Stimulated activated CD8-positive, alpha-beta memory T cell treated with anti-CD3 and anti-CD28 coated beads, Interleukin-15, amount 100 ng/mL, for 1 hour (primary cell): Measurements from ENCODE around the gene ADGRF1.
"Not testable (repeated sequence)": the region's sequence is repeated elsewhere in the genome, so short reads cannot be mapped to it uniquely, and the experiment has no call there.

ENCODE experiments used
- DNase-seq: peaks from one replicate; pipeline ENCODE4 v3.0.0-alpha.2; 2020; ENCODE audit warnings: low read depth

The ADGRF1 gene

DNA sequence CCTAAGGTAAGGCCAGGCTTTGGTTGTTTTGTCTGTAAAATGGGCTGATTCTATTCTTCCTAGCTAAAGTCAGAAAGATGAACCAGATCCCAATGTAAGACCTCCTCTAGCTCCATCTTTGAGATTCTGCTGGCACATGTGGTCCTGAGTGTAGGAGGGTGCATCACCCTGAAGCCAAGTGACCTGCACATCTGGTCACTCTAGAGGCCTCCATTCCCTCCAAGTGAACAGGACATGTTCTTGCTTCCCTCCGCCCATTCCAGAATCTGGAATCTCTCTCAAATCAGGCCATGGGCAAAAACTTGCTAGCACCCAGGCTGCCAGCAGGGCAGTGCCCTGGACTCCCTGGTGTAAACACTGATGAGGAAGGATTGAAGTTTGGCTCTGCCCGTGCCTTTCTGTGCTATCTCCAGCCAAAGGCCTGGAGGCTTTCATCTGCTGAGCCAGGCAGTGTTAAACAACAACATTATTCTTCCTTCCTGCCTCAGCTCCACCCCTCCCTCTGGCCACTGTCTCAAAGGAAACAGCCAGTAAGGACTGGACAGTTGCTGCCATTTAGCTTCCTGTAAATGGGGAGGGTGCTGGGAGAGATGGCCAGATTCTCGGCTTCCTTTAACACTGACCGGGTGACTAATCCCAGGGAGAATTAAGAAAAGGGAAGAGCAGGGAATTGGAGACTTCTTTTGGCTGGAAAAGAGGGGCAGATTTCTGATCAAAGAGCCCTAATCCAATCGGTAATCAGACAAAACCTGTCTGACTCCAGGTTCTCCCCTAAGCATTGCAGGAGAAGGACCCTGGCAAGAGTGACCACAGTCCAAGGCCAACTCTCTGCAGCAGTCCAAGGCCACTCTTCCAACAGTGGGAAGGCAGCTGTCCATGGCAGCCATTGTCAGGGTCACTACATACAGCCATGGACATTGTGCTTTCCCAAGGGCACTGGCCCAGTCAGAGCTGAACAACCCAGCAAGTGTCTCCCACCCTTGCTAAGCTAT lies 19.5 kb upstream of the ADGRF1 start:
- no peak for DNase-seq

DNA sequence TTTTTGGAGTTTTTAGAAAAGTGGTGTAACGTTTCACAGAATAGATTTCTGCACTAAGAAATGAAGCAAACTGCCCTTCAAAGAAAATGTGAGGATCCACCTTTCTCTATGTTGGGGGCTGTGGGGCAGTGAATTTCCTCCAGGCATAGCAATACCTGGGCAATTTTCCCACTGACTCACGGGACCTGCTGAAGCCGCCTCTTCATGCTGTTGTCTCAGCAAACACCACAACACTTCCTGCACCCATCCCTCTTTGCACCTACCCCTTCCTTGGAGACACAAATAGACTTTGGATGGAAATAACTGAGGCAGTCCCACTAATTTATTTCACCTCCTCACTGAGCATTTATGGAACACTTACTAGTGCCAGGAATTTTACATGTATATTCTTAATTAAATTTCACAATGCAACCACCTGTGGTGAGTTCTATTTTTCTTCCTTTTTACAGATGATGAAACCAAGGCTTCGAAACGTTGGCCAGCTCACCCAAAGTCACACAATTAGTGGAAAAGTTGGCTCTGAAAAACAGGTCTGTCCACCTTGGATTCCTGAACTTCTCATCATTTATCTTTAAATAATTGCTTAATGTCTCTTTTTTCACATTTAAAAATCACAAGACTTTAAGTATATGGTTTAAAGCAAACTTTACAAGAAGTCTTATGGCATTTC lies 17.2 kb upstream of the ADGRF1 start:
- no peak for DNase-seq

DNA sequence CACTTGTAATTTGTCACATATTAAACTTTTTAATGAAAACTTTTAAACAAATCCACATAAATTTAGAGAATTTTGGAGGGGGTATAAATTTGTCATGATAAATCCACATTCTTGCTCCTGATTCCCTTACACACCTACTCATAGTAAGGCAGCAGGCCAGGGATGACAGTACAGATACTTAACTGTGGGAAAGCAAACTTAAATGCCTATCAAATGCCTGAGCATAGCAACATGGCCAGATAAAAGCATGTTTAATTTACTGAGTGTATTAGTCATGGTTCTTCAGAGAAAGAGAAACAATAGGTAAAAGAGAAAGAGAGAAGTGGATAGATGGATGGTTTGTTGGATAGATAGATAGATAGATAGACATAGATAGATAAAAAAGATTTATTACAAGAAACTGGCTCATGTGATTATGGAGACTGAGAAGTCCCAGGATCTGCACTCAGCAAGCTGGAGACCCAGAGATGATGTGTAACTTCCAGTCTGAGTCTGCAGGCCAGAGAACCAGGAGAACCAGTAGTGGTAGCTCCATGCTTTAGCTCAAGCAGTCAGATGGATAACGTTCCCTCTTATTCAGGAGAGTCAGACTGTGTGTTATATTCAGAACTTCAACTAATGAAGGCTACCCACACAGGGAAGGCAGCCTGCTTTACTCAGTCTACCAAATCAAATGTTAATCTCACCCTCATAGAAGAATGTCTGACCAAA lies 15.9 kb upstream of the ADGRF1 start:
- no peak for DNase-seq

DNA sequence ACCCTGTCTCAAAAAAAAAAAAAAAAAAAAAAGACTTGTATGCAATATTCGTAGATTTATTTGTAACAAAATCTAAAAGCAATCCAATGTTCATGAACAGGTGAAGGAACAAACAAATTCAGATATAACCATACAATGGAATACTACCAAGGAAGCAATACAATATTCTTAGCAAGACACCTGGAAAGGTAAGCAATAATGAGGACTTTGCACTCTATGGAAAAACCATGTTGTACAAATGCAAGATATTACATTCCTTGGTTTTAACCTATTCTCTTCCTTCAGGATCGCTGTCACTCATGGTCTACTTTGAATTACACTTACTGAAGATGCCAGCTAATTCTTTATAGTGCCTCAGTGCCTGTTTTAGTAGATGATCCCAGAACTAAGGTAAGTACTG lies 14.7 kb upstream of the ADGRF1 start:
- no peak for DNase-seq

DNA sequence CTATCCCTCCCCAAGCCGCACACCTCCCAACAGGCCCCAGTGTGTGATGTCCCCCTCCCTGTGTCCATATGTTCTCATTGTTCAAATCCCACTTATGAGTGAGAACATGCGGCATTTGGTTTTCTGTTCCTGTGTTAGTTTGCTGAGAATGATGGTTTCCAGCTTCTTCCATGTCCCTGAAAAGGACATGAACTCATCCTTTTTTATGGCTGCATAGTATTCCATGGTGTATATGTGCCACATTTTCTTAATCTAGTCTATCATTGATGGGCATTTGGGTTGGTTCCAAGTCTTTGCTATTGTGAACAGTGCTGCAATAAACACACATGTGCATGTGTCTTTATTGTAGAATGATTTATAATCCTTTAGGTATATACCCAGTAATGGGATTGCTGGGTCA lies 12.2 kb upstream of the ADGRF1 start:
- not testable (repeated sequence) for DNase-seq

GRCh38 chr6:47048638-47049037 lies 6.5 kb upstream of the ADGRF1 start:
- DNase-seq: no peak

DNA sequence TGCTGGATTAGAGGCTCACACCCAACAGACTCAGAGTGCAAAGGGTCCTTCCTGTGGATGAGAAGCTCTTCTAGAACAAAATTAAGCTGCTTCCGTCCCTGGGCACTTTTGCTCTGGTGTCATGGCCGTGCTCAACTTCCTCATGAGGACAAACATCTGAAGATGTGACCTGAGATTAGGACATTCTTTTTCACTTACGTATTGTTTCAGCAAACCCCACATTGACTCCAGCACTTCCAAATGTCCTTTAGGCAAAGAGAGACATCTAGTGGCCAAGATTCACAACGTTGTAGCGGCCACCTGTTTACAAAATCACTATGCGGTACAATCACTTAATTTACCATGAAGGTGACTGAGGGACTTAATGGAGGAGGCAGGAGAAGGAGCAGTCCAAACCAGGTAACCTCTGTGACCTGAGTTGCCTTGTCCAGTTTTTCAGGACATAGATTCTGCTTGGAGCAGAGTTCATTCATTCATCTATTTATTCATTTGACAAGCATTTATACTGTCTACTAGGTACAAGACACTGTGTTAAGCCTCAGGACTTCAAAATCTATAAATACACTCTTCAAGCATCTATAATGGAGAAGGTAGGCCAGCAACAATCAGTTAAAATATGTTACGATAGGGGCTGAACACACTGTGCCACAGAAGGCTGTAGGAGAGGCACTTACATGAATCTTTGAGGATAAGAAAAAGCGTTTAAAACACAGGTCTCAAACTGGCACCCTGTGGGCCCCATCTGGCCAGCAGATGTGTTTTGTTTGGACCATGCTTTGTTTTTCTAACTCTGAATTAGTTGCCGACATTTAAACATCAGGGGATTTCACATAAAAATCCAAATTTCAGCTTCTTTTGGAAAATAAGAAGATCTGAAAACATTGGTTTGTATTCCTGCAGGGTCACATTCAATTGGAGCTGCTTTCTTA lies 5.6 kb upstream of the ADGRF1 start:
- no peak for DNase-seq

- DNase-seq: no peak
Observed at GRCh38 chr6:47047097-47047478, 5.0 kb upstream of the ADGRF1 start.

- DNase-seq: no peak
Observed at GRCh38 chr6:47044397-47044796, 2.3 kb upstream of the ADGRF1 start.

GRCh38 chr6:47043286-47043685 lies 1.2 kb upstream of the ADGRF1 start:
- no peak for DNase-seq

- no peak for DNase-seq
Observed at GRCh38 chr6:47041741-47042140, 391 bp downstream of the ADGRF1 start.

GRCh38 chr6:47034926-47035325 lies 7.2 kb downstream of the ADGRF1 start:
- DNase-seq: no peak

GRCh38 chr6:47034421-47034820 lies 7.7 kb downstream of the ADGRF1 start:
- DNase-seq: no peak

DNA sequence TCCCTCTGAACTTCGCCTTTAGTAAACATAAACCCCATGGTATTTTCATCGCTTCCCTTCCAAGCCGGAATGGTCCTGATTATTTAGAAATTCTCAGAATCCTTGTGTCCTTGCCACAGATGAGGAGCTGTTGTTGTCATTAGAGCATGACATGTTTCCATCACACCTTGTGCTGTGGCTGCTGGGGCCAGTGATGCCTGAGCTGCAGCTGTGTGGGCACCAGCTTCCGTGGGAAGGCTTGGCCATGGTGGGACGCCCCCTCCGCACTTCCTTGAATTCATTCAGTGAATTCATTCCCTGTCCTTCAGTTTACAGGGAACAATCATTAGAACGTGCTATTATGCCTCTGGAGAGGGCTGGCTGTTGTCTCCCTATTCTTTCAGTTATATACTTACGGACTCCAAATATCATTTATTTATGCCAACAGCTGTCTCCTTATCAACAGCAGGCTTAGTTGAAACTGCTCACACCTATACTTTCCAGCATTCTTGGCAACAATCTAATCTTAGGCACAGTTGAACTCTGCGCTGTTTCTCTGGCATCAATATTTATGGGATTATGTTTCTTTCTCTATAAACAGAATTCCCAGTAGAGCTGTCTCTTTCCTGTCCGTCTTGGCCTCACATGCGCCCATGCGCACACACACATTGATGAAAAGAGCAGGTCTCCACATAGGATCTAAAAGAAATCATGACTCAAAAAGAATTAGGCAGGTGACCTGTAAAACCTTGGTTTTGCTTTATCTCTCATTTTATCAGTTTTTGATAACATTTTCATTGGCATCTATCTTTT lies 9.0 kb downstream of the ADGRF1 start:
- no peak for DNase-seq

DNA sequence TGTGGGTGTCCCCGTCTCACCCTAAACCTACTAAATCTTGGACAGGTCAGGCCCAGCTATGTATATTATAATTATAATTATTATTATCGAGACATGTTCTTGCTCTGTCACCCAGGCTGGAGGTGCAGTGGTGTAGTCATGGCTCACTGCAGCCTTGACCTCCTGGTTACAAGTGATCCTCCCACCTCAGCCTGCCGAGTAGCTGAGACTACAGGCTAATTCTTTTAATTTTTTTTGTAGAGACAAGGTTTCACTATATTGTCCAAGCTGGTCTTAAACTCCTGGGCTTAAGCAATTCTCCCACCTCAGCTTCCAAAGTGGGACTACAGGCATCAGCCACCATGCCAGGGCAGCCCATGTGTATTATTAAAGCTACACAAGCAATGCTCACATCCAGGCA lies 10.5 kb downstream of the ADGRF1 start:
- no peak for DNase-seq

GRCh38 chr6:47029865-47030561 lies 12.1 kb downstream of the ADGRF1 start:
- DNase-seq: no peak

GRCh38 chr6:47028835-47029360 lies 13.2 kb downstream of the ADGRF1 start:
- no peak for DNase-seq

DNA sequence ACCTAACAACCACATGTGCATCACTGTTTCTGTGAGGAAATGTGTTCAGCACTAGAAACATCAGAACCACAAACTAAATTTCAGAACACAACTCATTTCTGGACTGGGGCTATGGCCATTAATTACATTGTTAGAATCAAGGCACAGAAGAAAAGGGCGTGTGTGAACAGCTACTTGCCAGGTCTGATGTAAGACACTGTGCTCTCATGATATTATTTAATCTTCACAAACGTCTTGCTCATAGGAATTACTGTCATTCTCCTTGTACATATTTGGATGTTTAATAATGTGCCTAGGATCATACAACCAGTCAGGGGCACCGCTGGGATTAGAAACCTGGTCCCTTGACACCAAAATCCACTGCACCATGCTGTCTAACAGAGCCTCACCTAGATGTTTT lies 14.8 kb downstream of the ADGRF1 start:
- no peak for DNase-seq

- no peak for DNase-seq
Observed at GRCh38 chr6:47026679-47027078, 15.5 kb downstream of the ADGRF1 start.

DNA sequence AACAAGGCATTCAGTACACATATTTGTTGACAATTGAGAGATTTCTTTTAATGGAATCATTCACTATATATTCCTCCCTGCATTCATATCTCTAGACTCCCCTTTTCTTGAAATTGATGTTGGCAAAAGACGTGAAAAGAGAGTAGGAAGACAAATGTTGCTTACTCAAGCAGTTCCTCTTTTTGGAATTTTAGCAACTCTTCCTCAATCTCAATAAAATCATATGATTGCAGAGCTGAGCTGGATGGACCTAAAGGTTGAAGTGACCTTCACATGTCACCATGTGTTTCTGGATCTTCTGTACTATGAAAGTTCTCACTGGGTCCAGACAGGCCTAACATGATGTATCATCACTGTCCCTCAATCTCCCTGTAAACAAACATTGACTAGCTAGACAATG lies 18.6 kb downstream of the ADGRF1 start:
- no peak for DNase-seq
